Uterus (tissue), 4 donors: ENCODE data around the gene ELF5. TPM values are rescaled to one million over a fixed set of nuclear protein-coding genes. Genes with fewer than 3 reads are reported as not detected.

ENCODE experiments used
- DNase-seq, 2 donors: peaks; one replicate each; pipeline ENCODE4 v3.0.0-alpha.2; 2019 to 2020
- H3K27ac ChIP-seq, 2 donors: fragments of 200-600 bp; sonication (generic); 1 replicate in 1 of 2; 2 replicates in 1 of 2; pipeline ENCODE4 v1.5.1; 2016 to 2018
- H3K27me3 ChIP-seq, 2 donors: fragments of 200-600 bp; sonication (generic); one replicate each; pipeline ENCODE4 v1.5.1; 2018 to 2019; ENCODE audit warnings: control low read depth in 1 of 2
- H3K36me3 ChIP-seq, 2 donors: fragments of 200-600 bp; sonication (generic); one replicate each; pipeline ENCODE4 v1.5.1; 2019; ENCODE audit warnings: control low read depth in 1 of 2
- H3K4me1 ChIP-seq, 2 donors: fragments of 200-600 bp; sonication (generic); one replicate each; pipeline ENCODE4 v1.5.1; 2018 to 2019; ENCODE audit warnings: control low read depth in 1 of 2
- H3K4me3 ChIP-seq, 2 donors: fragments of 200-600 bp; sonication (generic); 1 replicate in 1 of 2; 2 replicates in 1 of 2; pipeline ENCODE4 v1.5.1; 2018 to 2019; ENCODE audit warnings: mild to moderate bottlenecking in 1 of 2
- H3K9me3 ChIP-seq, 2 donors: fragments of 200-600 bp; sonication (generic); one replicate each; pipeline ENCODE4 v1.5.1; 2019; ENCODE audit warnings: control low read depth in 1 of 2
- POLR2A ChIP-seq, 2 donors: fragments of 450-650 bp; IDR thresholded peaks; one replicate each; pipeline ENCODE4 v1.6.1; 2016; ENCODE audit warnings: antibody characterized with exemption in 2 of 2, mild to moderate bottlenecking in 1 of 2, moderate library complexity in 1 of 2
- intact Hi-C: fragments of 100-400 bp; cut with DNase I; formaldehyde crosslinking; loops from one replicate; pipeline ENCODE4 v1.15.1; 2023; ENCODE audit warnings: low total_unique reads
- total RNA-seq, 4 donors: library from RNA; depleted of rRNA in 3 of 4; stranded (reverse); fragments of >200 nt in 3 of 4; gene quantifications; one replicate each; pipeline versions ENCODE4 v1.1.0 to v1.2.4, GENCODE V29; 2014 to 2023
- TF ChIP-seq, protein P1 (sequence below), 4 experiments: fragments of 200-600 bp in 2 of 4; fragments of 450-650 bp in 2 of 4; sonication (generic) in 2 of 4; IDR thresholded peaks; one replicate each; pipeline ENCODE4 v1.5.1; 2016 to 2019; ENCODE audit warnings: antibody characterized with exemption in 4 of 4, mild to moderate bottlenecking in 2 of 4, moderate library complexity in 1 of 4
- donor health status: DM: yes; HTN: yes; CAD: no.

The ELF5 gene
- total RNA-seq, 4 donors from 2014 or later, result not detected

DNA sequence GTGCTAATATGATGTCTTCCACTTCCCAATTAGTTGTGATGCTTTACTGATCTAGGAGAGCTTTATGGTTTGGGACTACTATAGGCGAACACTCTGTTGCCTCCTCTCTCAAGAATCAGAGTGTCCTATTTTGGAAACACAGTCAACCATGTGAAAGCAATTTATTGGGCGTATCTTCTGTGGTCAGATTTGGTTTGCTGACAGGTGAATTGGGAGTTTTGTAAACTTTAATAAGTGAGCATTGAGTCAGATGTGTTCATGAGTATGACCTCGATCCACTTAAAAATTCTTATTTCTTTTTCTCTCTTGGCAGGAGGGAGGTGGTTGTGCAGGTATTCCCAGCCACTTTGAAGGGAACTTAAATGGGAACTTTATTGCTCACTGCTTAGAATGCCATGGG lies 70.5 kb downstream of the ELF5 start:
- intact Hi-C loops, result no loop called here
- Histone ChIP-seq H3K27me3 (no peaks in the 10 kb centered on the region), H3K4me3 (no peak overlapping the region), H3K4me1 (peaks cover 0 to 5% of the 10 kb centered on the region in 2 donors), H3K36me3 (no peaks in the 10 kb centered on the region), H3K27ac (no peak overlapping the region), H3K9me3 (no peaks in the 10 kb centered on the region)
- no peak for TF ChIP-seq POLR2A (IDR thresholded peaks at IDR 0.05)
- TF ChIP-seq, protein P1, sequence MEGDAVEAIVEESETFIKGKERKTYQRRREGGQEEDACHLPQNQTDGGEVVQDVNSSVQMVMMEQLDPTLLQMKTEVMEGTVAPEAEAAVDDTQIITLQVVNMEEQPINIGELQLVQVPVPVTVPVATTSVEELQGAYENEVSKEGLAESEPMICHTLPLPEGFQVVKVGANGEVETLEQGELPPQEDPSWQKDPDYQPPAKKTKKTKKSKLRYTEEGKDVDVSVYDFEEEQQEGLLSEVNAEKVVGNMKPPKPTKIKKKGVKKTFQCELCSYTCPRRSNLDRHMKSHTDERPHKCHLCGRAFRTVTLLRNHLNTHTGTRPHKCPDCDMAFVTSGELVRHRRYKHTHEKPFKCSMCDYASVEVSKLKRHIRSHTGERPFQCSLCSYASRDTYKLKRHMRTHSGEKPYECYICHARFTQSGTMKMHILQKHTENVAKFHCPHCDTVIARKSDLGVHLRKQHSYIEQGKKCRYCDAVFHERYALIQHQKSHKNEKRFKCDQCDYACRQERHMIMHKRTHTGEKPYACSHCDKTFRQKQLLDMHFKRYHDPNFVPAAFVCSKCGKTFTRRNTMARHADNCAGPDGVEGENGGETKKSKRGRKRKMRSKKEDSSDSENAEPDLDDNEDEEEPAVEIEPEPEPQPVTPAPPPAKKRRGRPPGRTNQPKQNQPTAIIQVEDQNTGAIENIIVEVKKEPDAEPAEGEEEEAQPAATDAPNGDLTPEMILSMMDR (IDR thresholded peaks at IDR 0.05), result no peak
- no peak for DNase-seq

DNA sequence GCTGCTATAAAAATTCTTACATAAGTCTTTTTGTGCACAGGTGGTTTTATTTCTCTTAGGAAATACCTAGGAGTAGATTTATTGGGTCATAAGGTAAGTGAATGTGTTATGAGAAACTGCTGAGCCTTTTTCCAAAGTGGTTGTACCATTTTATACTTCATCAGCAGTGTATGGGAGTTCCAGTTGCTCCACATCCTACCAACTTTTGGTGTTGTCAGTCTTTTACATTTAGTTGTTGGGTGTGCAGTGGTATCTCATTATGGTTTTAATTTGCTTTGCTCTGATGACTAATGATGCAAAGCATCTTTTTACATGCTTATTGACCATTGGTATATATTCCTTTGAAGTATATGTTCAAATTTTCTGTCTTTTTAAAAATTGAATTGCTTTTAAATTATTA lies 71.8 kb downstream of the ELF5 start:
- no peaks in the 10 kb centered on the region for H3K9me3 ChIP-seq
- no peak for DNase-seq
- H3K27me3 ChIP-seq, result no peaks in the 10 kb centered on the region
- H3K36me3 ChIP-seq, result no peaks in the 10 kb centered on the region
- TF ChIP-seq POLR2A (IDR thresholded peaks at IDR 0.05), result no peak
- TF ChIP-seq, protein P1 (IDR thresholded peaks at IDR 0.05), result no peak
- intact Hi-C loops, result no loop called here
- H3K27ac ChIP-seq, result no peak overlapping the region
- no peak overlapping the region for H3K4me3 ChIP-seq
- peaks cover 0 to 5% of the 10 kb centered on the region in 2 donors for H3K4me1 ChIP-seq

DNA sequence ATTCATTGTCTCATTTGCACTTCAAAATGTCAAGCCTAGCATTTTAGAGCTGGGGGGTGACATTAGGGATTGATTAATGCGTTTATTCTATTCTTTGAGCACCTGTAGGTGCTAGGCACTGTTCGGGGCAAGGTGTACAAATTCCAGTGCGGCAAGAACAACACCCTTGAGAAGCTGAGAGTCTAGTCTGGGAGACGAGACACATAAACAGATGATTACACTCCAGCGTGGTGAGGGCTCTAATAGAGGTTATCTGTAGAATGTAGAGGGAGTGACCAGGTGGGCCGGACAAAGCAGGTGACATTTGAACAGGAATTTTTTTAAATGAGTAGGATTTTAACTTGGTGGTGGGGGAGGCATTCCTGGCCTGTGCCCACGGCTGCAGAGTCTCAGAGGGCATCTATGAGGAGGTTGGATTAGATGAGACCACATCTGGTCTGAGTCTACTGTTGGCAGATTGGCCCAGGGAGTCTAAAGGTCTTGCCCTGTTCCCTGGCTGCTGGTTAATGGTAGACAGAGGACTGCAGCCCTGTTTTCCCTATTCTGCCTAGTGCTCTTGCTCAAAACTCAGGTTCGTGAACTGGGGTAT lies 73.9 kb downstream of the ELF5 start:
- H3K4me1 ChIP-seq, result peaks cover 0 to 5% of the 10 kb centered on the region in 2 donors

DNA sequence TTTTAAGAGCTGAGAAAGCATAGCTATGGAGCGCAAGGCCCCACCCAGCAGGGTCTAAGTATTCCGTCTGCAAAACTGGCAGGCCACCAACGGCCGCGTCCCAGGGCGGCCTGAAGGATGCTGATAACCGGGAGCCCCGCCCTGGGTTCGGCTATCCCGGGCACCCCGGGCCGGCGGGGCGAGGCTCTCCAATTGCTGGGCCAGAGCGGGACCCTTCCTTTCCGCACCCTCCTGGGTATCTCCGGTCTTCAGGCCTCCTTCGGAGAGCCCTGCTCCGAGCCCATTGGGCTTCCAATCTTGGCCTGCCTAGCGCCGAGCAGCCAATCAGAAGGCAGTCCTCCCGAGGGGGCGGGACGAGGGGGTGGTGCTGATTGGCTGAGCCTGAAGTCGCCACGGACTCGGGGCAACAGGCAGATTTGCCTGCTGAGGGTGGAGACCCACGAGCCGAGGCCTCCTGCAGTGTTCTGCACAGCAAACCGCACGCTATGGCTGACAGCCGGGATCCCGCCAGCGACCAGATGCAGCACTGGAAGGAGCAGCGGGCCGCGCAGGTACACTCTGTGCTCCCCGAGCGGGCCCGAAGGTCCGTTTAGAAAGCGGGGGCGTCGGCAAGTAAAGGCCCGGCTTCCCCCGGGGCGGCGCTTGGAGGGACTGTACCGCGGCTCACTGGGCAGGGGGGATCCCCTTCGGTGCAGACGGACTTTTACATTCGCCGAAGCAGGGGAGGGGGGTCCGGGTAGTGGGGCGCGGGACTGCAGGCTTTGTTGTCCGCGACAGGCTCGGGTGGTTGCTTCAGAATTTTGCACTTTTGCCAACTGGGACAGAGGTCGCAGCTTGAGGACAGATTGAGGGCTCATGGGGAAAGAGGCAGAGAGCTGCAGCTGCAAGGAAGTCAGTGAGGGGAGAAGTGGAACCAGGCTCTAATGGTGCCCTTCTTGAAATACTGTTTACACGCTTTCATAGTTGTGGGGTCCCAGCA lies 74.8 kb downstream of the ELF5 start, which contains the start of gene CAT:
Gene CAT, plus strand, starts transcription at position 406 of the 979 bp plus-strand sequence. Its CDS starts 80 bp downstream, at position 486.
- Histone ChIP-seq H3K4me3 (peak within 1 kb of the TSS; percentile 92 to 98), H3K36me3 (no peaks in the 10 kb centered on the region), H3K27ac (peak within 1 kb of the TSS; percentile 80 to 94), H3K4me1 (peaks cover 0 to 3% of the 10 kb centered on the region in 2 donors), H3K27me3 (no peaks in the 10 kb centered on the region), H3K9me3 (no peaks in the 10 kb centered on the region)
- TF ChIP-seq, protein P1 (IDR thresholded peaks at IDR 0.05), result peak in 1 of 4 experiments; percentile 9
- TF ChIP-seq POLR2A (IDR thresholded peaks at IDR 0.05), result peak; percentile 77 to 81
- intact Hi-C loops, result no loop called here
- DNase-seq, result peak; percentile 97

More for the DNA sequence above, 73.9 kb downstream of the ELF5 start:
- H3K36me3 ChIP-seq, result no peaks in the 10 kb centered on the region
- peak overlapping the region; percentile 92 to 98 for H3K4me3 ChIP-seq
- no peak for DNase-seq
- TF ChIP-seq, protein P1 (IDR thresholded peaks at IDR 0.05), result no peak
- no peak for TF ChIP-seq POLR2A (IDR thresholded peaks at IDR 0.05)
- intact Hi-C loops, result no loop called here
- no peaks in the 10 kb centered on the region for H3K9me3 ChIP-seq
- H3K27ac ChIP-seq, result peak overlapping the region; percentile 80 to 94
- no peaks in the 10 kb centered on the region for H3K27me3 ChIP-seq
